GM12874 (cell line): ENCODE results near the gene PPP6R3.
A peak's percentile ranks its signal among the peaks of the same experiment; 100 is the strongest.

Experiments
- TF ChIP-seq, protein P1 (sequence below): IDR thresholded peaks from 2 replicates; pipeline ENCODE4 v1.5.1; 2011; ENCODE audit warnings: low read depth, mild to moderate bottlenecking, control low read depth, low read length, moderate library complexity; ENCODE audit not compliant: insufficient read depth

The PPP6R3 gene

DNA sequence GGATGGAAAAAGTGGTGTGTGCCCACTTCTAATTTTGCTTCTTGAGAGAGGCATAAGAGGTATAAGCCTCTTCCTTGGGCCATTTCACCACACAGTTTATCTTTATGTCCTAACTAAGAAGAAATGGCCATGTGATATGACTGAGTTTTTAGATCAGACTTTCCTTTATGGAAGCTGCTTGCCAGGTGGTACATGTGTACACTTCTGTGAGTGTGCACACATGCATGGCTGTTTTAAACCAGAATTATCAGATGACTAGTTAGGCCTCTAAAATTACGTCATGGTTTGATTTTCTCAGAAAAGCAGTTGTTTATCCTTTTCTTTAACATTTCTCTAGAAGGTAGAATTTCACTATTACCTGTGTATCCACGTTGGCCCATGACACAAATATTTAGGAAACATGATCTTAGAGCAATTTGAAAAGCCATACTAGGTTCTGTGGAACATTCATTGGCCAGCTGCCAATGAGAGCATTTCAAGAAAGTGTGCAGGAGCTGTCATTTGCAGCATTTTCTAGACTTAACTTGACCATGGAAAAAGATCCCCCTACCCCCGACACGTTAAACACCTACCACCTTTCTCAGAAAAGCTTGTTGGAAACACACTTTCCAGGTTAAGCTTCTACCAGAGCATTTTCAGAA, 114.6 kb downstream of the PPP6R3 start:
- TF ChIP-seq, protein P1, sequence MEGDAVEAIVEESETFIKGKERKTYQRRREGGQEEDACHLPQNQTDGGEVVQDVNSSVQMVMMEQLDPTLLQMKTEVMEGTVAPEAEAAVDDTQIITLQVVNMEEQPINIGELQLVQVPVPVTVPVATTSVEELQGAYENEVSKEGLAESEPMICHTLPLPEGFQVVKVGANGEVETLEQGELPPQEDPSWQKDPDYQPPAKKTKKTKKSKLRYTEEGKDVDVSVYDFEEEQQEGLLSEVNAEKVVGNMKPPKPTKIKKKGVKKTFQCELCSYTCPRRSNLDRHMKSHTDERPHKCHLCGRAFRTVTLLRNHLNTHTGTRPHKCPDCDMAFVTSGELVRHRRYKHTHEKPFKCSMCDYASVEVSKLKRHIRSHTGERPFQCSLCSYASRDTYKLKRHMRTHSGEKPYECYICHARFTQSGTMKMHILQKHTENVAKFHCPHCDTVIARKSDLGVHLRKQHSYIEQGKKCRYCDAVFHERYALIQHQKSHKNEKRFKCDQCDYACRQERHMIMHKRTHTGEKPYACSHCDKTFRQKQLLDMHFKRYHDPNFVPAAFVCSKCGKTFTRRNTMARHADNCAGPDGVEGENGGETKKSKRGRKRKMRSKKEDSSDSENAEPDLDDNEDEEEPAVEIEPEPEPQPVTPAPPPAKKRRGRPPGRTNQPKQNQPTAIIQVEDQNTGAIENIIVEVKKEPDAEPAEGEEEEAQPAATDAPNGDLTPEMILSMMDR, result no peak

DNA sequence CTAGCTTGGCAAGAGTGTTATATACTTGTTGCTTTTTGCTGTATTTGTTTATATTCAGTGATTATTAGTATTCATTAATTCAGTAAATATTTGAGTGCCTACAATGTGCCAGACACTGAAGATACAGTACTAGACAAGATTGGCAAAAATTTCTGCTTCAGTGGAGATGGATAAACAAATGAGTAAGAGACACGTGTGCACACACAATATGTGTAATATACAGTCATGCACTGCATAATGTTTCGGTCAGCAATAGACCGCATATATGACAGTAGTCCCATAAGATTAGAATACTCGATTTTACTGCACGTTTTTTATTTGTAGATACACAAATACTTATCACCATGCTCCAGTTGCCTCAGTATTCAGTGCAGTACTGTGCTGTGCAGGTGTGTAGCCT, 118.9 kb downstream of the PPP6R3 start:
- TF ChIP-seq, protein P1, result no peak

DNA sequence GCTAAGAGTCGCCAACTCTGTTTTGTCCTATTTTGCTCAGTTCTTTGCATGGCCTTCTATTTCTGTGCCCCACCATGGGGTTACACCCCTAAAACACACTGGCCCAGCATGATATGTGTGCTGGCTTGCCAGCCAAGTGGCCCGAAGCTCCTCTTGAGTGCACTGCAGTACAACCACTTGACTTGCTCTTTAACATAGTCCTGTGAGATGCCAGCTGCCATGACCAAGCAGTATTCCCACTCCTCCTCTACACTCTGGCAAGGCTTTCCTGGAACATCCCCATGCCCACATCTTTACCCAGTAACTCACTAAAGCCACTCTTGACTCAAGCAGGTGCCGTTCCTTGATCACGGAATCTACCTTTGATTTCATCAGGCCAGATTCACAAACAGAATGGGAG, 120.9 kb downstream of the PPP6R3 start:
- TF ChIP-seq, protein P1, result no peak

DNA sequence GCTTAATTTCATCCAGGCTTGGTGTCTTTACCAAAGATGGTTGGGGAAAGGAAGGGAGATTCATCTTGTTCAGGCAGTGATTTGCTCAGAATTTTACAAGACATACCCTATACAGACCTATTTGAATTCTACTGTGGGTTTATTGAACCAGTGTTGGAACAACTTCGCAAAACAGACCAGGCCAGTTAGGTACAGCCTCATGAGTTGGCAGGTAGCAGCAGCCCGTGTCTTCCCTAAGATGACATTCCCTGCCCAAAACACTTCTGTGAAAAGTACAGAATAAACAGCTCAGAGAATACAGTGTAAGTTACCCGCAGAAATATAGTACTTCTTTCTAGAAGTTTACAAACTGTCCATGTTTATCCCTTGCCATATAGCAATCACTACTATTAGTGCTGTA, 121.3 kb downstream of the PPP6R3 start:
- TF ChIP-seq, protein P1, result no peak

DNA sequence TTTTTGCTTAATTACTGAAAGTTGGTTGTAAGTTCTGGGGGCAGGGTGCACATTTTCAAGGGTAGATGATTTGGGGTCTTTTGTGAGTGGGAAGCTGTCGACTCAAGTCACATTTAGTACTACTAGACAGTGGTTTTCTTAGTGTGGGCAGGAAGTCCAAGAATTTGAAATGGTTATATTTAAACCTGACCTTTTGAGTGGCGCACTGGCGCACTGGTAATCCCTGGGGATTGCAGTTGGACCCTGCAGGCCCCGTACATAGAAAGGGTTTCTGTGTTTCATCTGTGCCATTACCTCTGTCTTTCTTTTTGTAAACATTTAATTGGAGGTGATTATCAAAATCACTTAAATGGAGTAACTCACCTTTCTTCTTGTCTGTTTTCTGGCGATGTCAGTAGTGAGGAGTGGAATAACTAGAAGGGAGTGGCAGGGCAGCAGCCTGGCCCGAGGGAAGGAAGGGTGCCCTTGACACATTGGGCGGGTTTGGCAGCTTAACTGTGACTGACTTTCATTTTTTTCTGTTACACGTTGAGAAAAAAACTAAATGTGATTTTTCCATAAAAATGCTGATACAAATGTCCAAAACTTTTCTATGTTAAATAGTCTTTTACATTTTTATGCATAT, 122.0 kb downstream of the PPP6R3 start:
- TF ChIP-seq, protein P1, result no peak

DNA sequence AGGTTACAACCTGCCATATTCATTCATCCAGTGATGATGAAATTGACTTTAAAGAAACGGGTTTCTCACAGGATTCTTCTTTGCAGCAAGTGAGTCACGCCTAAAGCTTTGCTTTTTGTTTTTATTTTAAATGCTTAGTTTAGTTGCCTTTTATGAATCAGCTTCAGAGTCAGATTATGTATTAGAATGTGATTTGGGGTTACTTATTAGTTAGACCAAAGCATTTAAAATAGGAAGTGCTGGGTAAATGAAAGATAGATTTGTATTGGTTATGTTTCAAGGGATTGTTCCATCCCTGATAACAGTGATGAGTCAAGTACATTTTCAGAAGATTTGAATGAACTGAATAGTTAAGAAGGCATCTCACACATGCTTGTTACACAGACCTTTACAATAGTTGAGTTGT, 122.5 kb downstream of the PPP6R3 start:
- TF ChIP-seq, protein P1, result no peak

DNA sequence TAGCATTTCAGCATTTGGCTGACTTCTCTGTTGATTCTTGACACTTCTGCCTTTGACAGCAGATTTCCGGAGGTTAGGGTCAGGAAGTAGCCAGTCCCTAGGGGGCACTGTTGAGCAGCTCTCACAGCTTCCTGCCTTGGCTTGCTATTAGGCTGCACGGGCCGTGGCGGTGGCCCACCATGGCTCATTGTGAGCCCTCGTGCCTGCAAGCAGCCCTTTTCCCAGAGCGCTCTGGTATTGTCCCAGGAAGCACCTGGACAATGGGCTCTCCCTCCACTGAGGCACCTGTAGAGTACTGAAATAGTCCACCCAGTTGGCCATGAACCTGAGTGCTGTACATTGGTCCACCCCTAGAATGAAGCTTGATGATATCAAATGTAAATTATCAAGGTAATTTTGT, 123.5 kb downstream of the PPP6R3 start:
- TF ChIP-seq, protein P1, result peak; percentile 82
